K562 (cell line): ENCODE data around the gene CCM2. TPM values are rescaled to one million over a fixed set of nuclear protein-coding genes. Genes with fewer than 3 reads are reported as not detected.
A peak's percentile ranks its signal among the peaks of the same experiment; 100 is the strongest.

Experiments used
- ATF1 ChIP-seq, 2 experiments: fragments of 450-650 bp in 1 of 2; IDR thresholded peaks; 2 replicates each; pipeline ENCODE4 v1.6.1; 2016; ENCODE audit warnings: missing compliant biosample characterization in 1 of 2, missing genetic modification characterization in 1 of 2
- CAMTA2 ChIP-seq: fragments of 250-450 bp; sonication (Bioruptor Pico); conservative IDR thresholded peaks from 2 replicates; pipeline ENCODE4 v1.5.1; 2022
- CBFB ChIP-seq: sonication (generic); formaldehyde crosslinking; IDR thresholded peaks from 2 replicates; pipeline ENCODE4 v1.4.0; 2020; ENCODE audit warnings: mild to moderate bottlenecking, missing genetic modification reagents
- CXXC5 ChIP-seq: fragments of 250-450 bp; sonication (Bioruptor Pico); IDR thresholded peaks from 2 replicates; pipeline ENCODE4 v1.8.0; 2022; ENCODE audit warnings: inconsistent platforms, mild to moderate bottlenecking, moderate library complexity
- KDM5B ChIP-seq: fragments of 200-600 bp; sonication (generic); IDR thresholded peaks from 2 replicates; pipeline ENCODE4 v1.6.1; 2012; ENCODE audit warnings: low read depth, mild to moderate bottlenecking, moderate library complexity, low read length, control low read depth, inconsistent platforms; ENCODE audit not compliant: insufficient replicate concordance
- KLF10 ChIP-seq: fragments of 250-450 bp; sonication (Bioruptor Pico); IDR thresholded peaks from 2 replicates; pipeline ENCODE4 v1.6.1; 2021; ENCODE audit warnings: matching md5 sums
- RBM15 ChIP-seq: fragments of 200-400 bp; formaldehyde crosslinking; IDR thresholded peaks from 2 replicates; pipeline ENCODE4 v1.6.1; 2018; ENCODE audit warnings: mild to moderate bottlenecking, low read length, moderate library complexity; ENCODE audit not compliant: insufficient read depth
- SAP30 ChIP-seq: fragments of 200-600 bp; sonication (generic); IDR thresholded peaks from 2 replicates; pipeline ENCODE4 v1.6.1; 2012; ENCODE audit warnings: borderline replicate concordance, low read depth, mild to moderate bottlenecking, moderate library complexity, low read length, control low read depth, inconsistent platforms; ENCODE audit not compliant: insufficient read depth, poor library complexity, severe bottlenecking
- SMAD4 ChIP-seq: fragments of 250-450 bp; sonication (Bioruptor Pico); conservative IDR thresholded peaks from 2 replicates; pipeline ENCODE4 v1.8.0; 2021; ENCODE audit warnings: inconsistent platforms, mild to moderate bottlenecking, moderate library complexity
- SMARCB1 ChIP-seq: IDR thresholded peaks from 2 replicates; pipeline ENCODE4 v1.6.1; 2011; ENCODE audit warnings: improper control_type of control experiment, low read depth; ENCODE audit not compliant: insufficient read length
- SUPT5H ChIP-seq: fragments of 450-650 bp; IDR thresholded peaks from 2 replicates; pipeline ENCODE4 v1.6.1; 2016
- ZNF174 ChIP-seq: fragments of 250-450 bp; sonication (Bioruptor Pico); IDR thresholded peaks from 2 replicates; pipeline ENCODE4 v1.4.0; 2020; ENCODE audit warnings: mild to moderate bottlenecking
- ZNF274 ChIP-seq: IDR thresholded peaks from 2 replicates; pipeline ENCODE4 v1.6.1; 2011; ENCODE audit warnings: low read depth, mild to moderate bottlenecking, low read length, moderate library complexity, borderline replicate concordance
- polyA plus RNA-seq, 8 experiments: library from polyadenylated mRNA; depleted of rRNA in 4 of 8; stranded (reverse) in 5 of 8; unstranded in 3 of 8; fragments of >200 nt; fragmentation: Nextera tagmentation in 2 of 8; fragmentation: Illumina TruSeq in 1 of 8; extraction: Ambion mirVana in 2 of 8; extraction: Trizol in 1 of 8; gene quantifications; 2 replicates each; pipeline versions ENCODE4 v1.2.1 to v1.2.3, GENCODE V29; 2011 to 2014; ENCODE audit warnings: inconsistent platforms in 1 of 8, missing spikeins in 1 of 8
- total RNA-seq, 7 experiments: library from RNA; depleted of rRNA in 6 of 7; stranded (reverse); fragments of >200 nt in 6 of 7; fragmentation: Illumina TruSeq in 2 of 7; extraction: Trizol in 2 of 7; gene quantifications; 2 replicates each; pipeline versions ENCODE4 v1.2.1 to v1.2.3, GENCODE V29; 2011 to 2021; ENCODE audit warnings: low replicate concordance in 1 of 7
- TF ChIP-seq, protein P1 (sequence below), 2 experiments: fragments of 450-650 bp in 1 of 2; sonication (generic) in 1 of 2; formaldehyde crosslinking in 1 of 2; IDR thresholded peaks in 1 of 2; conservative IDR thresholded peaks in 1 of 2; 2 replicates each; pipeline versions ENCODE4 v1.6.1 to v1.8.1; 2016 to 2023; ENCODE audit warnings: mild to moderate bottlenecking in 2 of 2, moderate library complexity in 2 of 2, inconsistent platforms in 1 of 2, missing genetic modification reagents in 1 of 2
- TF ChIP-seq, protein P2 (sequence below): sonication (generic); formaldehyde crosslinking; IDR thresholded peaks from 2 replicates; pipeline ENCODE4 v1.8.0; 2022; ENCODE audit warnings: mild to moderate bottlenecking, missing genetic modification reagents
- TF ChIP-seq, protein P3 (sequence below): fragments of 450-650 bp; formaldehyde crosslinking; IDR thresholded peaks from 2 replicates; pipeline ENCODE4 v1.4.0; 2020; ENCODE audit warnings: mild to moderate bottlenecking, mixed read lengths
- TF ChIP-seq, protein P4 (sequence below), 3 experiments: fragments of 200-800 bp in 1 of 3; sonication (Bioruptor generic) in 1 of 3; sonication (generic) in 1 of 3; formaldehyde crosslinking in 1 of 3; IDR thresholded peaks; 2 replicates each; pipeline versions ENCODE4 v1.6.1 to v1.8.0; 2016 to 2022; ENCODE audit warnings: mild to moderate bottlenecking in 2 of 3, missing compliant biosample characterization in 2 of 3, missing genetic modification characterization in 2 of 3, missing genetic modification reagents in 1 of 3
- TF ChIP-seq, protein P5 (sequence below): sonication (generic); formaldehyde crosslinking; IDR thresholded peaks from 2 replicates; pipeline ENCODE4 v1.8.0; 2023; ENCODE audit warnings: mild to moderate bottlenecking, missing genetic modification reagents

Gene CCM2
- total and polyA plus RNA-seq, 9 of the 15 experiments (the other 6 are each of a cell fraction or from before 2014, with no cell fraction given): 0.41 to 38.6 (median 25.9) TPM

DNA sequence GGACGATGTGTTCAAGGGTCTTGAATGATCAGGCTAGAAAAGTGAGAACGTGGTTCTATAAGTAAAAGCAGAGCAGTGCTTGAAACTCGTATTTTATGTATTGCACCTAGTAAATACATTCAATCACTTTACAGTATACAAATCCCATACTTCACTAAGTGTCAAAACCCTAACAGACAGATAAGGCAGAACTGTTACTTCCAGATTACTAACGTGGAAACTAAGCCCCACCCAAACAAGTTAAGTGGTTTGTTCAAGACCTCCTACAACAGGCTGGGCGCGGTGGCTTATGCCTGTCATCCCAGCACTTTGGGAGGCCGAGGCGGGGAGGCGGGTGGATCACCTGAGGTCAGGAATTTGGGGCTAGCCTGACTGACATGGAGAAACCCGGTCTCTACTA is 12.0 kb upstream of the CCM2 start (continued):
- peak; percentile 86 for TF ChIP-seq CXXC5 (CRISPR knock-in tag)
- TF ChIP-seq SMAD4 (CRISPR knock-in tag): peak; percentile 78
- TF ChIP-seq, protein P1, sequence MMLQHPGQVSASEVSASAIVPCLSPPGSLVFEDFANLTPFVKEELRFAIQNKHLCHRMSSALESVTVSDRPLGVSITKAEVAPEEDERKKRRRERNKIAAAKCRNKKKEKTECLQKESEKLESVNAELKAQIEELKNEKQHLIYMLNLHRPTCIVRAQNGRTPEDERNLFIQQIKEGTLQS (IDR thresholded peaks at IDR 0.05): peak; percentile 37; the same call in 1 of the 2 replicates
- TF ChIP-seq, protein P1 (CRISPR knock-in tag; conservative IDR thresholded peaks at IDR 0.05): no peak
- TF ChIP-seq, protein P2, sequence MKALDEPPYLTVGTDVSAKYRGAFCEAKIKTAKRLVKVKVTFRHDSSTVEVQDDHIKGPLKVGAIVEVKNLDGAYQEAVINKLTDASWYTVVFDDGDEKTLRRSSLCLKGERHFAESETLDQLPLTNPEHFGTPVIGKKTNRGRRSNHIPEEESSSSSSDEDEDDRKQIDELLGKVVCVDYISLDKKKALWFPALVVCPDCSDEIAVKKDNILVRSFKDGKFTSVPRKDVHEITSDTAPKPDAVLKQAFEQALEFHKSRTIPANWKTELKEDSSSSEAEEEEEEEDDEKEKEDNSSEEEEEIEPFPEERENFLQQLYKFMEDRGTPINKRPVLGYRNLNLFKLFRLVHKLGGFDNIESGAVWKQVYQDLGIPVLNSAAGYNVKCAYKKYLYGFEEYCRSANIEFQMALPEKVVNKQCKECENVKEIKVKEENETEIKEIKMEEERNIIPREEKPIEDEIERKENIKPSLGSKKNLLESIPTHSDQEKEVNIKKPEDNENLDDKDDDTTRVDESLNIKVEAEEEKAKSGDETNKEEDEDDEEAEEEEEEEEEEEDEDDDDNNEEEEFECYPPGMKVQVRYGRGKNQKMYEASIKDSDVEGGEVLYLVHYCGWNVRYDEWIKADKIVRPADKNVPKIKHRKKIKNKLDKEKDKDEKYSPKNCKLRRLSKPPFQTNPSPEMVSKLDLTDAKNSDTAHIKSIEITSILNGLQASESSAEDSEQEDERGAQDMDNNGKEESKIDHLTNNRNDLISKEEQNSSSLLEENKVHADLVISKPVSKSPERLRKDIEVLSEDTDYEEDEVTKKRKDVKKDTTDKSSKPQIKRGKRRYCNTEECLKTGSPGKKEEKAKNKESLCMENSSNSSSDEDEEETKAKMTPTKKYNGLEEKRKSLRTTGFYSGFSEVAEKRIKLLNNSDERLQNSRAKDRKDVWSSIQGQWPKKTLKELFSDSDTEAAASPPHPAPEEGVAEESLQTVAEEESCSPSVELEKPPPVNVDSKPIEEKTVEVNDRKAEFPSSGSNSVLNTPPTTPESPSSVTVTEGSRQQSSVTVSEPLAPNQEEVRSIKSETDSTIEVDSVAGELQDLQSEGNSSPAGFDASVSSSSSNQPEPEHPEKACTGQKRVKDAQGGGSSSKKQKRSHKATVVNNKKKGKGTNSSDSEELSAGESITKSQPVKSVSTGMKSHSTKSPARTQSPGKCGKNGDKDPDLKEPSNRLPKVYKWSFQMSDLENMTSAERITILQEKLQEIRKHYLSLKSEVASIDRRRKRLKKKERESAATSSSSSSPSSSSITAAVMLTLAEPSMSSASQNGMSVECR (CRISPR knock-in tag): no peak
- TF ChIP-seq KDM5B: no peak
- TF ChIP-seq ZNF274: no peak
- no peak for TF ChIP-seq KLF10 (CRISPR knock-in tag)
- TF ChIP-seq RBM15: no peak
- TF ChIP-seq SAP30: no peak
- TF ChIP-seq, protein P3, sequence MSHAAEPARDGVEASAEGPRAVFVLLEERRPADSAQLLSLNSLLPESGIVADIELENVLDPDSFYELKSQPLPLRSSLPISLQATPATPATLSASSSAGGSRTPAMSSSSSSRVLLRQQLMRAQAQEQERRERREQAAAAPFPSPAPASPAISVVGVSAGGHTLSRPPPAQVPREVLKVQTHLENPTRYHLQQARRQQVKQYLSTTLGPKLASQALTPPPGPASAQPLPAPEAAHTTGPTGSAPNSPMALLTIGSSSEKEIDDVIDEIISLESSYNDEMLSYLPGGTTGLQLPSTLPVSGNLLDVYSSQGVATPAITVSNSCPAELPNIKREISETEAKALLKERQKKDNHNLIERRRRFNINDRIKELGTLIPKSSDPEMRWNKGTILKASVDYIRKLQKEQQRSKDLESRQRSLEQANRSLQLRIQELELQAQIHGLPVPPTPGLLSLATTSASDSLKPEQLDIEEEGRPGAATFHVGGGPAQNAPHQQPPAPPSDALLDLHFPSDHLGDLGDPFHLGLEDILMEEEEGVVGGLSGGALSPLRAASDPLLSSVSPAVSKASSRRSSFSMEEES (CRISPR knock-in tag): no peak
- TF ChIP-seq ATF1 (CRISPR knock-in tag; IDR thresholded peaks at IDR 0.05): no peak
- peak; percentile 25; the same call in 1 of the 2 replicates for TF ChIP-seq ATF1 (tag; IDR thresholded peaks at IDR 0.05)
- TF ChIP-seq CBFB (CRISPR knock-in tag): no peak
- no peak for TF ChIP-seq CAMTA2 (CRISPR knock-in tag)
- TF ChIP-seq SMARCB1: no peak
- TF ChIP-seq, protein P4, sequence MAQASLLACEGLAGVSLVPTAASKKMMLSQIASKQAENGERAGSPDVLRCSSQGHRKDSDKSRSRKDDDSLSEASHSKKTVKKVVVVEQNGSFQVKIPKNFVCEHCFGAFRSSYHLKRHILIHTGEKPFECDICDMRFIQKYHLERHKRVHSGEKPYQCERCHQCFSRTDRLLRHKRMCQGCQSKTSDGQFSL (CRISPR knock-in tag; IDR thresholded peaks at IDR 0.05): no peak
- TF ChIP-seq, protein P4 (tag; IDR thresholded peaks at IDR 0.05): no peak
- TF ChIP-seq, protein P5, sequence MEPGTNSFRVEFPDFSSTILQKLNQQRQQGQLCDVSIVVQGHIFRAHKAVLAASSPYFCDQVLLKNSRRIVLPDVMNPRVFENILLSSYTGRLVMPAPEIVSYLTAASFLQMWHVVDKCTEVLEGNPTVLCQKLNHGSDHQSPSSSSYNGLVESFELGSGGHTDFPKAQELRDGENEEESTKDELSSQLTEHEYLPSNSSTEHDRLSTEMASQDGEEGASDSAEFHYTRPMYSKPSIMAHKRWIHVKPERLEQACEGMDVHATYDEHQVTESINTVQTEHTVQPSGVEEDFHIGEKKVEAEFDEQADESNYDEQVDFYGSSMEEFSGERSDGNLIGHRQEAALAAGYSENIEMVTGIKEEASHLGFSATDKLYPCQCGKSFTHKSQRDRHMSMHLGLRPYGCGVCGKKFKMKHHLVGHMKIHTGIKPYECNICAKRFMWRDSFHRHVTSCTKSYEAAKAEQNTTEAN (CRISPR knock-in tag): 0 out of 2 replicates have a peak, but pooled peaks have one; percentile 7
- TF ChIP-seq ZNF174: no peak
- TF ChIP-seq SUPT5H: no peak
